Measurements from ENCODE around the gene FAM241A. TPM values are rescaled to one million over a fixed set of nuclear protein-coding genes. Genes with fewer than 3 reads are reported as not detected.

Gene FAM241A
- total RNA-seq, 1 donor from 2014 or later: 5.0 TPM

- no peak for ATAC-seq
- Histone ChIP-seq H3K27me3 (ENCODE audit: low read depth) (no peaks in the 10 kb centered on the region), H3K27ac (no peak overlapping the region), H3K9me3 (no peaks in the 10 kb centered on the region), H3K4me1 (peaks cover 13% of the 10 kb centered on the region), H3K4me3 (no peak overlapping the region), H3K36me3 (no peaks in the 10 kb centered on the region)
- no peak for TF ChIP-seq CTCF (IDR thresholded peaks at IDR 0.05)
- no peak for DNase-seq
- intact Hi-C loops (cut with DNase I): no loop called here
Observed at GRCh38 chr4:112114452-112114851, 30.8 kb upstream of the FAM241A start.

- DNase-seq: no peak
- intact Hi-C loops (cut with DNase I): no loop called here
- Histone ChIP-seq H3K9me3 (no peaks in the 10 kb centered on the region), H3K27ac (no peak overlapping the region), H3K27me3 (ENCODE audit: low read depth) (no peaks in the 10 kb centered on the region), H3K36me3 (no peaks in the 10 kb centered on the region), H3K4me1 (no peaks in the 10 kb centered on the region), H3K4me3 (no peak overlapping the region)
- no peak for TF ChIP-seq CTCF (IDR thresholded peaks at IDR 0.05)
- ATAC-seq: no peak
Observed at GRCh38 chr4:112118742-112119352, 26.4 kb upstream of the FAM241A start.

- no peaks in the 10 kb centered on the region for H3K9me3 ChIP-seq
- no peak for TF ChIP-seq CTCF (IDR thresholded peaks at IDR 0.05)
- intact Hi-C loops (cut with DNase I): no loop called here
- H3K4me1 ChIP-seq: no peaks in the 10 kb centered on the region
- no peak overlapping the region for H3K27ac ChIP-seq
- ATAC-seq: no peak
- DNase-seq: no peak
- no peaks in the 10 kb centered on the region for H3K36me3 ChIP-seq
- no peak overlapping the region for H3K4me3 ChIP-seq
- H3K27me3 ChIP-seq (ENCODE audit: low read depth): no peaks in the 10 kb centered on the region
Observed at GRCh38 chr4:112119353-112119783, 25.9 kb upstream of the FAM241A start.

- no peak for ATAC-seq
- Histone ChIP-seq H3K9me3 (no peaks in the 10 kb centered on the region), H3K4me1 (no peaks in the 10 kb centered on the region), H3K27ac (no peak overlapping the region), H3K36me3 (no peaks in the 10 kb centered on the region), H3K4me3 (no peak overlapping the region), H3K27me3 (ENCODE audit: low read depth) (no peaks in the 10 kb centered on the region)
- no peak for DNase-seq
- intact Hi-C loops (cut with DNase I): no loop called here
- no peak for TF ChIP-seq CTCF (IDR thresholded peaks at IDR 0.05)
Observed at GRCh38 chr4:112120021-112120420, 25.2 kb upstream of the FAM241A start.

GRCh38 chr4:112125416-112125815 is 19.8 kb upstream of the FAM241A start:
- Histone ChIP-seq H3K36me3 (no peaks in the 10 kb centered on the region), H3K27ac (no peak overlapping the region), H3K4me3 (no peak overlapping the region), H3K4me1 (no peaks in the 10 kb centered on the region), H3K9me3 (no peaks in the 10 kb centered on the region), H3K27me3 (ENCODE audit: low read depth) (no peaks in the 10 kb centered on the region)
- intact Hi-C loops (cut with DNase I): no loop called here
- no peak for ATAC-seq
- no peak for DNase-seq
- TF ChIP-seq CTCF (IDR thresholded peaks at IDR 0.05): no peak
